ENCODE measurements around the gene PLEKHA4. TPM values are rescaled to one million over a fixed set of nuclear protein-coding genes. Genes with fewer than 3 reads are reported as not detected.

PLEKHA4 gene
- total and polyA plus RNA-seq, 2 donors (not counting 1 experiment from before 2014, with no cell fraction given), result 4.3 to 6.2 TPM

DNA sequence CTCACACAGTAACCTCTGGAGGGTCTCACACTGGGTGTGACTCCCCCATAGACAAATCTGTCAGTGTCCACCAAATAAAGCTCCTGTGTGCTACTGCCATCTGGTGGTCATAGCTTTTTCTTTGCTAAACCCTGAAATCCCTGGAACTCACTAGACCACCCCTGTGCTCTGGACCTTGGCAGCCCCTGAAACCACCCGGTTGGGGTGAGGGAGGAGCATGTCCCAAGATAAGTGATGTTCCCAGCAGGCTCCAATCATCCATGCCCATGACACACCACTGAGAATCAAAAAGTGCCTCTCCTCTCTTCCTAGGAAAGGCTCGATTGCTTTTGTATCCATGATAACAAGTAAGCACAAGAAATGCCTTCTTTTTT is 25.6 kb downstream of the PLEKHA4 start:
- Mint-ChIP-seq H3K27me3 (no peaks in the 10 kb centered on the region), H3K4me3 (no peak overlapping the region), H3K27ac (no peak overlapping the region), H3K4me1 (peaks cover 3% of the 10 kb centered on the region), H3K9me3 (ENCODE audit: insufficient read depth) (no peaks in the 10 kb centered on the region)
- Histone ChIP-seq H2AFZ (ENCODE audit: insufficient read depth, low read depth, low read length, poor library complexity, severe bottlenecking) (no peak overlapping the region), H3K36me3 (replicated peaks in 1 of 2; ENCODE audit: control extremely low read depth in 1 of 2, control insufficient read depth in 1 of 2, extremely low read depth in 1 of 2, insufficient read depth in 2 of 2, low read length in 1 of 2) (no peaks in the 10 kb centered on the region), H3K4me1 (ENCODE audit: control insufficient read depth in 2 of 2, insufficient read depth in 2 of 2, low read length in 2 of 2) (no peaks in the 10 kb centered on the region), H3K9ac (ENCODE audit: low read length) (no peak overlapping the region), H3K27ac (ENCODE audit: low read length in 2 of 2) (no peak overlapping the region), H3K9me3 (ENCODE audit: control extremely low read depth in 1 of 3, control insufficient read depth in 2 of 3, insufficient read depth in 1 of 3, low read length in 2 of 3) (no peaks in the 10 kb centered on the region), H3K4me3 (ENCODE audit: control extremely low read depth in 1 of 5, extremely low read depth in 1 of 5, insufficient read depth in 1 of 5, low read depth in 2 of 5, low read length in 4 of 5) (no peak overlapping the region), H3K79me2 (ENCODE audit: control insufficient read depth, insufficient read depth, low read length) (no peaks in the 10 kb centered on the region), H3K27me3 (replicated peaks in 1 of 4; ENCODE audit: control extremely low read depth in 1 of 4, control insufficient read depth in 3 of 4, insufficient read depth in 4 of 4, low read length in 3 of 4) (no peaks in the 10 kb centered on the region), H4K20me1 (ENCODE audit: control insufficient read depth, insufficient read depth, low read length, poor library complexity, severe bottlenecking) (no peaks in the 10 kb centered on the region), H3K4me2 (replicated peaks; ENCODE audit: low read depth, low read length, poor library complexity, severe bottlenecking) (no peak overlapping the region)
- POLR2A ChIA-PET, result interaction anchor here (0.5 to 1.9 kb wide), 6 partner anchors 40 to 279 kb away, joined by 3 to 9 read pairs (median 6); partner anchors contain the start of gene CA11
- CTCF ChIA-PET, result interaction anchor here (0.6 to 12.9 kb wide), 40 partner anchors 9 to 921 kb away, joined by 3 to 553 read pairs (median 5); partner anchors contain the start of genes BCAT2, CA11, DBP and DHDH
- ATAC-seq (ENCODE audit: low read depth), result peak; percentile 71
- peak; percentile 79 for DNase-seq
- intact Hi-C loops (cut with micrococcal nuclease), result loop anchor here (1.0 to 2.0 kb wide), 4 partner anchors 47 to 196 kb away; partner anchors contain the start of gene CA11
- no peak for TF ChIP-seq EZH2 (IDR thresholded peaks at IDR 0.05; ENCODE audit: borderline replicate concordance, insufficient read depth, low read depth, low read length, poor library complexity, severe bottlenecking)
- TF ChIP-seq, protein P1, sequence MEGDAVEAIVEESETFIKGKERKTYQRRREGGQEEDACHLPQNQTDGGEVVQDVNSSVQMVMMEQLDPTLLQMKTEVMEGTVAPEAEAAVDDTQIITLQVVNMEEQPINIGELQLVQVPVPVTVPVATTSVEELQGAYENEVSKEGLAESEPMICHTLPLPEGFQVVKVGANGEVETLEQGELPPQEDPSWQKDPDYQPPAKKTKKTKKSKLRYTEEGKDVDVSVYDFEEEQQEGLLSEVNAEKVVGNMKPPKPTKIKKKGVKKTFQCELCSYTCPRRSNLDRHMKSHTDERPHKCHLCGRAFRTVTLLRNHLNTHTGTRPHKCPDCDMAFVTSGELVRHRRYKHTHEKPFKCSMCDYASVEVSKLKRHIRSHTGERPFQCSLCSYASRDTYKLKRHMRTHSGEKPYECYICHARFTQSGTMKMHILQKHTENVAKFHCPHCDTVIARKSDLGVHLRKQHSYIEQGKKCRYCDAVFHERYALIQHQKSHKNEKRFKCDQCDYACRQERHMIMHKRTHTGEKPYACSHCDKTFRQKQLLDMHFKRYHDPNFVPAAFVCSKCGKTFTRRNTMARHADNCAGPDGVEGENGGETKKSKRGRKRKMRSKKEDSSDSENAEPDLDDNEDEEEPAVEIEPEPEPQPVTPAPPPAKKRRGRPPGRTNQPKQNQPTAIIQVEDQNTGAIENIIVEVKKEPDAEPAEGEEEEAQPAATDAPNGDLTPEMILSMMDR (IDR thresholded peaks at IDR 0.05), result peak; percentile 82
- WGBS (ENCODE audit: insufficient coverage), result no CpG with 5 or more reads among the region's 2 CpGs

DNA sequence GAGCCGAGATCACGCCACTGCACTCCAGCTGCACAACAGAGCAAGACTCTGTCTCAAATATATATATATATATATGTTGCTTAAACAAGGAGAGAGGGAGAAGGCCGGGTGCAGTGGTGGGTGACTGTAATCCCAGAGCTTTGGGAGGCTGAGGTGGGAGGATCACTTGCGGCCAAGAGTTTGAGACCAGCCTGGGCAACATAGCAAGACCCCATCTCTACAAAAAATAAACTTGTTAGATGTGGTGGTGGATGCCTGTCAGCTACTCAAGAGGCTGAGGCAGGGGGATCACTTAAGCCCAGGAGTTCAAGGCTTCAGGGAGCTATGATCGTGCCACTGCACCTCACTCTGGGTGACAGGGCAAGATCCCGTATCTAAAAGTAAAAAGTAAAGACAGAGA is 26.8 kb downstream of the PLEKHA4 start:
- H2AFZ ChIP-seq (ENCODE audit: insufficient read depth, low read depth, low read length, poor library complexity, severe bottlenecking), result no peak overlapping the region
- no peak overlapping the region for H3K27ac ChIP-seq (ENCODE audit: low read length in 2 of 2)
- H3K36me3 ChIP-seq (replicated peaks in 1 of 2; ENCODE audit: control extremely low read depth in 1 of 2, control insufficient read depth in 1 of 2, extremely low read depth in 1 of 2, insufficient read depth in 2 of 2, low read length in 1 of 2), result no peaks in the 10 kb centered on the region
- H3K27me3 ChIP-seq (replicated peaks in 1 of 4; ENCODE audit: control extremely low read depth in 1 of 4, control insufficient read depth in 3 of 4, insufficient read depth in 4 of 4, low read length in 3 of 4), result peaks cover 0 to 8% (median 1%) of the 10 kb centered on the region in 4 experiments
- H3K4me2 ChIP-seq (replicated peaks; ENCODE audit: low read depth, low read length, poor library complexity, severe bottlenecking), result no peak overlapping the region
- H3K4me1 ChIP-seq (ENCODE audit: control insufficient read depth in 2 of 2, insufficient read depth in 2 of 2, low read length in 2 of 2), result peaks cover 4 to 10% of the 10 kb centered on the region in 2 donors
- H3K4me1 Mint-ChIP-seq, result peaks cover 11% of the 10 kb centered on the region
- H3K9me3 Mint-ChIP-seq (ENCODE audit: insufficient read depth), result no peaks in the 10 kb centered on the region
- no peak for TF ChIP-seq EZH2 (IDR thresholded peaks at IDR 0.05; ENCODE audit: borderline replicate concordance, insufficient read depth, low read depth, low read length, poor library complexity, severe bottlenecking)
- TF ChIP-seq, protein P1 (IDR thresholded peaks at IDR 0.05), result no peak
- ChIA-PET CTCF (interaction anchor here (0.6 to 12.9 kb wide), 24 partner anchors 8 to 352 kb away, joined by 3 to 553 read pairs (median 5); partner anchors contain the start of genes NUCB1 and PPP1R15A), POLR2A (interaction anchor here (1.9 kb wide), 1 partner anchor 46 kb away, joined by 8 read pairs; no protein-coding TSS in a partner anchor)
- H3K4me3 Mint-ChIP-seq, result no peak overlapping the region
- 93% methylated on average over 2 of the region's 6 CpGs for WGBS (ENCODE audit: insufficient coverage)
- H3K9ac ChIP-seq (ENCODE audit: low read length), result no peak overlapping the region
- no peak overlapping the region for H3K4me3 ChIP-seq (ENCODE audit: control extremely low read depth in 1 of 5, extremely low read depth in 1 of 5, insufficient read depth in 1 of 5, low read depth in 2 of 5, low read length in 4 of 5)
- no peaks in the 10 kb centered on the region for H3K79me2 ChIP-seq (ENCODE audit: control insufficient read depth, insufficient read depth, low read length)
- H4K20me1 ChIP-seq (ENCODE audit: control insufficient read depth, insufficient read depth, low read length, poor library complexity, severe bottlenecking), result no peaks in the 10 kb centered on the region
- intact Hi-C loops (cut with micrococcal nuclease), result no loop called here
- ATAC-seq (ENCODE audit: low read depth), result no peak
- no peak overlapping the region for H3K27ac Mint-ChIP-seq
- H3K27me3 Mint-ChIP-seq, result no peaks in the 10 kb centered on the region
- peaks cover 0 to 3% (median 0%) of the 10 kb centered on the region in 3 donors for H3K9me3 ChIP-seq (ENCODE audit: control extremely low read depth in 1 of 3, control insufficient read depth in 2 of 3, insufficient read depth in 1 of 3, low read length in 2 of 3)
- DNase-seq, result no peak
